Middle frontal gyrus (tissue), 1 donor: ENCODE results near the gene CALU.
A peak's percentile ranks its signal among the peaks of the same experiment; 100 is the strongest.

Source experiments
- DNase-seq: peaks from one replicate; pipeline ENCODE4 v3.0.0-alpha.2; 2015; ENCODE audit warnings: low spot score; ENCODE audit errors: extremely low spot score

The CALU gene

GRCh38 chr7:128724743-128725142 is 14.4 kb upstream of the CALU start:
- DNase-seq: no peak

GRCh38 chr7:128725531-128725930 is 13.6 kb upstream of the CALU start:
- no peak for DNase-seq

GRCh38 chr7:128726059-128726736 is 13.0 kb upstream of the CALU start:
- peak; percentile 20 for DNase-seq

GRCh38 chr7:128726737-128727072 is 12.5 kb upstream of the CALU start:
- no peak for DNase-seq

GRCh38 chr7:128727239-128727638 is 11.9 kb upstream of the CALU start:
- no peak for DNase-seq

GRCh38 chr7:128728598-128728997 is 10.6 kb upstream of the CALU start:
- no peak for DNase-seq

- DNase-seq: no peak
These were observed 9.7 kb upstream of the CALU start for GRCh38 chr7:128729494-128729893.

- no peak for DNase-seq
These were observed 8.0 kb upstream of the CALU start for GRCh38 chr7:128731184-128731583.

GRCh38 chr7:128732521-128733277 is 6.5 kb upstream of the CALU start:
- no peak for DNase-seq

- DNase-seq: no peak
These were observed 5.9 kb upstream of the CALU start for GRCh38 chr7:128733278-128733645.

GRCh38 chr7:128734890-128735289 is 4.3 kb upstream of the CALU start:
- no peak for DNase-seq

GRCh38 chr7:128735436-128735835 is 3.7 kb upstream of the CALU start:
- no peak for DNase-seq

GRCh38 chr7:128737441-128737840 is 1.7 kb upstream of the CALU start:
- no peak for DNase-seq

- DNase-seq: no peak
These were observed 1.2 kb upstream of the CALU start for GRCh38 chr7:128737867-128738385.

- DNase-seq: no peak
These were observed 550 bp upstream of the CALU start for GRCh38 chr7:128738570-128739047.

- DNase-seq: no peak
These were observed 977 bp downstream of the CALU start for GRCh38 chr7:128739990-128740682.

GRCh38 chr7:128740996-128741395 is 1.8 kb downstream of the CALU start:
- no peak for DNase-seq

- no peak for DNase-seq
These were observed 2.3 kb downstream of the CALU start for GRCh38 chr7:128741491-128741890.

GRCh38 chr7:128742206-128742605 is 3.0 kb downstream of the CALU start:
- DNase-seq: no peak

GRCh38 chr7:128743112-128743772 is 4.1 kb downstream of the CALU start:
- no peak for DNase-seq

GRCh38 chr7:128744366-128744905 is 5.3 kb downstream of the CALU start:
- no peak for DNase-seq
